ENCODE results near the gene KLHL29.
A peak's percentile ranks its signal among the peaks of the same experiment; 100 is the strongest.

GRCh38 chr2:23460228-23460627 is 75.2 kb downstream of the KLHL29 start:
- TF ChIP-seq CTCF (conservative IDR thresholded peaks at IDR 0.05; ENCODE audit: low read depth, low read length) (peak; percentile 77), EZH2 (IDR thresholded peaks at IDR 0.05; ENCODE audit: low read length, unreplicated experiment) (no peak), EZH2phosphoT487 (IDR thresholded peaks at IDR 0.05; ENCODE audit: borderline replicate concordance, low read length) (no peak)
